ENCODE measurements around the gene P3H4.

DNA sequence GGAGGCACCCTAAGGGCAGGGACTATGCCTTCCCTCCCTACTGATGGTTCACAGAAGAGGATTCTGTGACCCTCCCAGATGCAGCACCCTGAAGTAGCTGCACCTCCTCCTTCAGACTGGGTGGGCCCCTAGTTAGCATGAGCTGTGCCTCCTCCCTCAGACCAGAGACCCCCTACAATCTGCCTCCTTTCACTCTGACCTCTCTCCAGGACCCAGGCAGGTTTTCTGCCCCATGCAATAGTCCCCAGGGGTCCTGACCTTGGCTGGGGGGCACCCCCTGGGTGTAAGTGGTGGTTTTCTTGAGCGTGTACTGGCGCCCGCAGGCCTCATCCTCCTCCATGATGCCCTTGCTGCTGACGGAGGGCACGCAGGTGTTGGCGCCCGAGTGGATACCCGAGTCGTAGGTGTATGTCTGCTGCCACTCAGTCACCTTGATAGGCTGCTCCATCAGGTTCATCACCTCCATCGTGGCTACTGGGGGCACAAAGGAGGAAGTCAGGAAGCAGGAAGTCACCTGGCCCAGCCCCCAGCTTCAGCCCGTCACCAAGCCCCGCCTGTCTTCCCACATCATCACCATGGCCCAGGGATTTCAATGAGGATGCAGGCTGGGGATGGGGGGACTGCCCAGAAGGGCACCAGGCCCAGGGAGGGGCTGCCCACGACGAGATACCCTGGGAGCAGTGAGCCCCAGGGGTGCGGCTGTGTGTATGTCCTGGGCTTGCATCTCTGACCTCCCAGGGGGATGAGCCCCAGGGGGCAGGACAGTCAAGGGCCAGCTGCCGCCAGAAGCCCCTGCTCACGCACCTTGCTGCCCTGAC lies 40.2 kb downstream of the P3H4 start:
- no peak for TF ChIP-seq POLR2A (IDR thresholded peaks at IDR 0.05; ENCODE audit: low read depth, low read length)
- no peak for TF ChIP-seq POLR2AphosphoS5 (IDR thresholded peaks at IDR 0.05; ENCODE audit: low read depth, low read length)
- TF ChIP-seq POU2F2 (IDR thresholded peaks at IDR 0.05; ENCODE audit: low read depth, low read length), result no peak
- TF ChIP-seq TAF1 (IDR thresholded peaks at IDR 0.05; ENCODE audit: low read depth, low read length), result no peak

Measured in GM12891 (cell line).